HG03175 (cell line): ENCODE results near the gene DAB2.
A peak's percentile ranks its signal among the peaks of the same experiment; 100 is the strongest.

ENCODE experiments used
- ATAC-seq: cut with Tn5 transposase; IDR thresholded peaks from one replicate; pipeline ENCODE4 v1.9.1; 2021; ENCODE audit warnings: mild to moderate bottlenecking, moderate library complexity; ENCODE audit not compliant: unreplicated experiment

The DAB2 gene

DNA sequence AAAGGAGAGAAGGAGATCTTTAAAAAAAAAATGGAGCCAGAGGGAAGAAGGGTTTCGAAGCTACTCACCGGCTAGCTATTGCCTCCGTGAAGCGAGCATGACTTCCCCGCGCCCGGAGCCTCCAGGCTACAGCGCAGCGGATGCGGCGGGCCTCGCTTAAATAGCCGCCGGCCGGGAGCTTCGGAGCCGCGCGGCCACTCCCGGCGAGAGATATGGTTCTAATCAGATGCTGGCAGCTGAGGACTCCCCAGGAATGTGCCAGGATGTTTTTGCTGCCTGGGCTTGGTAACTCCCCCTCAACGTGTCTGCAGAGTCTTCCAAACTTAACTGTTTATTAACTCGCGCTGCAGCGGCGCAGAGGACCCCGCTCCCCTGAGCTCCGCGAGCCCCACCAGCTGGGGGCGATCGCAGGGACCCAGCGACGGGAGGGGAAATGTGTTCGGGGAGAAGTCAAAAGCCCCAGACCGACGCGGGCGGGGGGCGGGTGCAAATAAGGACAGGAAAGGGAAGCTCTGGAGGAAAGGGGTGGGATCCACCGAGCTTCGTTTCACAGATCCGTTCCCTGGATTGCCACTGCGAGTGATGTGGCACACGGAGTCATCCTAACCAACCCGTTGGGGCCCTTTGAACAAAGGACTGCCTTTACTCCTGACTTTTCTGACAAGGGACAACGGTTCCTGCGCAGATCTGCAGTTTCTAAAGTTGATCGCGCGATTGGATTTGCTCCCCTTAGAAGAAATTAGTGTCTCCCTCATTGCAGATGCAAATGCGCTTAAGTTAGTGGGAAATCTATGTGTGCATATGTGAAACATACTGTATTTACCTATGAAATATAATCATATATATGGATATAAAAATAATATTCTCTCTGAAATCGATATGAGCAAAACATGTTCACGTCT lies at the start of gene DAB2:
Gene DAB2, minus strand, starts transcription at position 245 of the 902 bp plus-strand sequence. CDS start 30,660 bp downstream, outside the sequence.
- ATAC-seq: no peak

DNA sequence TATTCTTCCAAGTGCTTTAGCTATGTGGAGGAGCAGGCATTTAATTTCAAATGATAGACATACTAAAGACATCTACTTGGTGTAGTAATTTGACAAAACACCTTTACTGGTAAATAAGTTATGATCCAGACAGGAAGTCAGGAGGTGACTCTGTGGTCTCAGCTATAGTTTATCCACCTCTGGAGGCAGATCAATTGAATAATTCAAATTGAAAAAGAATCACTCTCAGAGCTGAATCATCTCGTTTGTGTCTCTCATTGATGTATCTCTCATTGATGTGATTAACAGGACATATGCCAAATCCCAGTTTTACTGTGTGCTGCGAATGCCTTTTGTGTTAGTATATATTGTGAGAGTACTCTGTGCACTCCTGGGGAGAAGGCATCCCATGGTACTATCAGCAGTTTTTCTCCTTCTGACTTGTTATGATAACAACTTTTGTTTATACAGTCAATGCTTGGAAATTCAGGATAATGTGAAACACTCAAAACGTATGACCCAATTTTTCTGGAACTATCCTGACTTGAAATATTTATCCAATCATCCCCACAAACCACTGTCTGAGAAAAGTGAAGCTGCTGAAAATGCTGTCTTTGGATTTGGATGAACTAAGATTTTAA lies 48.5 kb upstream of the DAB2 start:
- no peak for ATAC-seq

DNA sequence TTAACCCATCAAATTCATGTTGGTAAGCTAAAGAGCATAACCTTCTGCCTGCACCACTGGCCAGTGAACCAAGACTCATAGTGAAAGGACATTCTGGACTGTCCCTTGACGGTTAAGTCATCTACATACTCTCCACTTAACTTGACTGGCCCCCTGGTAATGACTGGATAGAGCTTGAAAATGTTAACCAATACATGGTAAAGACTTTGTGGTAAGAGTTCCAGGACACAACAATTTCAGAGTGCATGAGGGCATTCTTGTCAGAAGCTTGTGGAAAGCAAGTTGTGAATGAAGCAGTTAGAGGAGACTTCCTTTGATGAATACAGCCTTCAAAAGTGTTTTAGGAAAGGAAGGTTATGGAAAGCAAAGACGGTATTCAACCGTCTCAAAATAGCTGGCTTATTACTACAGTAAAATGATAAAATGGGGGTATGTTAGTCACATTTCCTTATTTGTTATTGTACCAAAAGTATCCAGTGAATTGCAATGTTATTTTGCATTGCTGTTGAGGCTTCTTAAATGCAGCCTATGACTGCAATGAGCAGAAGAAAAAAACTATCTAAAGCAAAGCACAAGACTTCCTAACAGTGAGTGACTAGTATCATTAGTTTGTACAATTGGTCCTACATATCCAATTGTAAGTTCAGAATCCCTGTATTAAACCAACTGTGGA lies 47.2 kb upstream of the DAB2 start:
- ATAC-seq: no peak

DNA sequence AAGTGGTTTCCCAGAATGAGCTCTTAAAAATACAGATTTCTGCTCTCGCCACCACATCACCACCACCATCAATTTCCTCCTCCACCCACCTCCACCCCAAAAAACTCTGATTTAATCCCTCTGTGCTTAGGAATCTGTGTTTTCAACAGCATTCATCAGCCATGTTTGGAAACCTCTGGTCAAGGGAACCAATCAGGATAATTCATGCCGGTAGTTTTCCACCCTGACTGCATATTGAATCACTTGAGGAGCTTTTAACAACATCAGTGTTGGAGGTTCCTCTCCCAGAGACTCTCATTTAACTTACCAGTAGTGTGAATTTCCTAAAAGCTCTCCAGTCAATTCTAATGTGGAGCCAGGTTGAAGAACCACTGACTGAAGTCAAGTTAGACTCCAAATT lies 46.0 kb upstream of the DAB2 start:
- no peak for ATAC-seq

DNA sequence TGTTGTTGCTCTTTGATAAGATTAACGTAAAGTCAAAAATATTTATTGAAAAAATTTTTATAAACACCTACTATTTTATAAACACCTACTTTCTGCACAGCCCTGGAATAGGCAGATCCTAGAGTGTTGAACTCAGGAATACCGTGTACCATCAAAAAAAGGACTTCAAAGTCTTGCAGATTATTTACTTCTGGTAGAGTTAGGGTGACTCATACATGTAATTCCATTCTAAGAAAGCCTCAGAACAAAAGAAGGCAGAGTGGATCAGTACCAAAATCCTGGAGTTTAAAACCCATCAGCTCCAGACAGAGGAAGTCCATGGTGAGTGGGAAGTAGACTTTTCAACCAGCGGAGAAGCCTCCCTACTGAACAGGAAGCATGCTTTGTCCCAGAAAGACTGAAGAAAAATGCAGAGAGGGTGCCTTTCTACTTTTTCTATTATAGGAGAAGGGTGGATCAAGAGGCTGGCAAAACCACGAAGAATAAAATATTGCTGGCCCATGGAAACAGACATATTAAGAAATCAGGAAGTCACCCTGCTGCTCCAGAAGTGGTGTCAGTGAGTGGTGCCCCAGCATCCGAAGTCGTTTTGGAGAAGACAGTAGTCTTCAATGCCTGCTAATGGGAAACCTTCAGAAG lies 45.1 kb upstream of the DAB2 start:
- ATAC-seq: no peak

DNA sequence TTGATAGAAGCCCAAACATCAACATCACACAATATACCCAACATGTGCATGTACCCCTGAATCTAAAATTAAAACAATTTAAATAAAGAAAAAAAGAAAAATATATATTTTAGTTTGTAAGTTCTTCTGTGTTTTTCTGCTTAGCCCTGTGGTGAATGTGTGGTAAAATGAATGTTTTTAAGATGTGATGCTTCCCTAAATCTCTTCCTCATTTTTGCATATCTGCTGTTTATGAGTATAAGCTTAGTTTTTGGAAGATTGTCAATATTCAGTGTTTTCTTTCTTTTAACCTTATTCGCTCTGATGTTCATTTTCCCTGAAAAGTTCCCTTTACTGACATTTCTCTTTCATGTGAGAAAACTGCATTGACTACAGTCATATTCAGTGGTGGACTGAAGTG lies 44.4 kb upstream of the DAB2 start:
- ATAC-seq: no peak

DNA sequence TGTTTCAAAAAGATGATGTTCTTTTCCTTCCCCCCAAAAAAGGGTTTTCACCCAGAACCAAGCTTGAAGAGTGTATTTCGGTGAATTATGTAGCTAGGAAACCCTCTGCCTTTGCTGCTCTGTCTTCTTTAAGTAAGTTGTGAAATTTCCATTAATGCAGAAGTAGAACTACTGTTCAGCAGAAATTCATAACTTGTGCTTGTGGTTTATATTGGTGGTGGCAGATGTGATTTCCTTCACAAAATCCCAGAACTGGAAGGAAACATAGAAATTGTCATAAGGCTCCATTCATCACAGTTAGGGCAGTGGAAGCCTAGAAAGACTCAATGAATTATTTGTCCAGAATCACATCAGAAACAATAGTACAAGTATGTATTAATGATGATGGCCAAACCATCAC lies 42.1 kb upstream of the DAB2 start:
- ATAC-seq: no peak

DNA sequence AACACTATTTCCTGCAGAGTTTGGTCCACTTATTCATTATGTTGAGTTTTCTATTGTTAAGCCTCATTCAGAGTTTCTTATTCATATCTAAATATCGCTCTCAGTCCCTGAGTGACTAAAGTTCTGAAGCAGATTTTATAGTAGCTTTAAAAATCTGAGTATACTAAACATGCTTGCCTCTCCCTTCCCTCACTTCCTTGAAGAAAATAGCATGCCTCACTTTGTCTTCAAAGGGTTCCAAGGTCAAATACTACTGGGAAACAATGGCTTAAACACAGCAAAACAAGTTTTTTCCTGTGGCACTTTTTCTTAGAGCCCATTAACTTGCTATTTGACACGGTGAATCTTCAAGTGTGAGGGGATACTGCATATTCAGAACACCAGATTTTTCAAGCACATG lies 41.1 kb upstream of the DAB2 start:
- ATAC-seq: no peak

DNA sequence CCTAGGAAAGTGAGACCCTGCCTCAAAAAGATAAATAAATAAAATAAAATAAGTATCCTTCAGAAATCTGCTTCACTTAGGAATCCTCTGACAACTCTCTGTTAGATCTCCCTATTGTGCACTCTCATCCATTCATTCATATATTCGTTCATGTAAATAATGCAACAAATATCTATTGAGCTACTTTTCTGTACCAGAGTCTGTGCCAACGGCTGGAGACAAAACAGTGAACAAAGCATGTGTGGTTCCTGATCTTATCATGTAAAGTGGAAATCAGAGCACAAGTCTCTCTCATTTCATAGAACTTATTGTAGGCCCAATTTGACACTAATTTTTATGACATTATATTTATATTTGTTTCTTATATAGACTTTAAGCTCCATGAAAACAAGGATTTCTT lies 40.3 kb upstream of the DAB2 start:
- no peak for ATAC-seq

DNA sequence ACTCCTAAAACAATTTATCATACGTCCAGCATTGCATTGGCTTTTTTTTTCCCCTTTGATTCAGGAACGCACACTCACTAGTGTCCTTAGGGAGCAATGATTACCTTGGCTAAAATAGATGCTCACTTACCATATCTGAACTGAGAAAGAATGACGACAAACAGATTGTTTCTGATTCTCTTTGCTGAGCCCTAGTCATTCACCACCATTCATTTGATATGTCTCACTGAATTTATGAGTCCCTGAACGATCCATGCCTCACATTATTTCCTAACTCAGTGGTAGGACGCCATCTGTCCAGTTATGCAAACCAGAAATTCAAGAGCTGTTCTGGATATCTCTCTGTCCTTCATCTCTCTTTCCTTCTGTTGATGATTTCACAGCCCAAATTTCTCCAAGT lies 39.3 kb upstream of the DAB2 start:
- ATAC-seq: no peak

DNA sequence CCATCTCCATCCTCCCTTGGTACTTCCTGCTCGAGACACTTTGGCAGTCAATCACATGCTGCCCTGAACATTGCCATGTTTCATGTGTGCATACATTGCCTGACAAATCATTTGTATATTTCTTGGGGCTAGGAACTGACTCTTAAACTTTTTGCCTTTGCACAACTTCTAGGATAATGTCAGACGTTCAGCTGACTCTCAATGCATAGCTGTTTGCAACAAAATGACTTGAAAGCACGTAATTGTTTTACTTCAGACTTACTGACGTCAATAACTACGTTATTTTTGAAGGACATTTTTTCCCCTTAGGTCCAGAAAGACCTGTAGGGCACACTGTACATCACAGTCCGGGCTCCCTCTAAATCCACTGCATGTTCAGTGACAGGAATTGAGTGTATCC lies 37.4 kb upstream of the DAB2 start:
- ATAC-seq: no peak

DNA sequence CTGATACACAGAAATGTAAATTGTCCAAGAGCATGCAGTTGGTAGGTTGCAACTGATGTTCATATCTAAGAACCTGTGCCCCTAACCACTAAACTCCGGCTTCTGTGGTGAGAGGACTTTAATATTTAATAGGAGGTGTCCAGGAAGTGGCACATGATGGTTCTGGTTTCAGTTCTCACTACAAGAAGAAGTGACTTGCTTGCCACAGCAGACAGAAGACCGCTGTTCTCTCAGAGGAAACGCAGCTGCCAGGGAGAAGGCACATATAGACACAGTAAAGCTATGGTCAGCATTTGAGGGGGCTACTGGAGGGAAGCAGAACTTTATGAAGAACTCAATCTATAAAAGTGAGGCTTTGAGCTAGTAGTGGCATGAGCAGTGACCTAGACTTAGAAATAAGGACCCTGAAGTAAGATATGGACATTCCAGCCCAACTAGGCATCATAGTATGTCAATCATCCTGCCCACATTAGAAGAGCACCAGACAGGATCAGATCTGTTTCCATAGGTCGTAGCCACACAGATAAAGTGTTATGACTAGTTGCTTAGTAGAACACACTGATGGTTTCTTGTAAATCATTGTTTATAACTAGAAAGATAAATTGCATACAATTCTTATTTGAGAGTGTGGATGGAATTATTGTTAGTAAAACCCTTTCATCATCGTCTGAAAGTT lies 36.4 kb upstream of the DAB2 start:
- peak; percentile 98 for ATAC-seq

DNA sequence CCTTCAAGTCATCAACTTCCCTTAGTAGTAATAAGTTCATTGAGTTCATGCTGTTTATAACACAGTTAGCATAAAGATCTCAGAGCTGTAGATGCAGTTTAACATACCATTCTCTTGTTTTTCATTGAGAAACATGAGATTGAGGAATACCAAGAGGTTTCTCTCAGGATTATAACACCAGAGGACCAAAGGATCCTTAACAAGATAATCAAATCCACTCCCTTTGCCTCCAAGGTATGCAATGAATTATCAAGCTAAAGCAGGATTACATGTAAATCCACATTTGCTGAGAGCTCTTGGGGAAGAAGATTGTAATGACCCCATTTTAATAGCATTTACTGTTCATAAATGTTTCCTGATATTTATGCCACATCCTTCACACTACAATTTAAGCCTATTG lies 35.1 kb upstream of the DAB2 start:
- ATAC-seq: no peak

DNA sequence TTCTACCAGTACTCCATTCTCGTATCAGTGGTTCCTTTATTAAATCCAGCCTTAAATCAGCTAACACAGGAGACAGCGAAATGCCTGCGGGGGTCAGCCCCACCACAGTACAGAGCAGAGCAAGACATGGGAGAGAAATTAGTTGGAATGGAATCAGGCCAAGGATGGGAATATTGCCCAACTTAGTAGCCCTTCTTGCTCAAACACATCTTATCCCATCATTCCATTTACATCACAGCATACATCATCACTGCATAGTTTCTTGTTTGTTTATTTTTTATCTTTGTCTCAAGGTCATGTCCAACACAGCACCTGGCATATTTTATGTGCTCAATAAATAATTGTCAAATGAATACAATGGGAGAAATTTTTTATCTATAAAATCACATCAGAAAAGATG lies 34.3 kb upstream of the DAB2 start:
- ATAC-seq: no peak

DNA sequence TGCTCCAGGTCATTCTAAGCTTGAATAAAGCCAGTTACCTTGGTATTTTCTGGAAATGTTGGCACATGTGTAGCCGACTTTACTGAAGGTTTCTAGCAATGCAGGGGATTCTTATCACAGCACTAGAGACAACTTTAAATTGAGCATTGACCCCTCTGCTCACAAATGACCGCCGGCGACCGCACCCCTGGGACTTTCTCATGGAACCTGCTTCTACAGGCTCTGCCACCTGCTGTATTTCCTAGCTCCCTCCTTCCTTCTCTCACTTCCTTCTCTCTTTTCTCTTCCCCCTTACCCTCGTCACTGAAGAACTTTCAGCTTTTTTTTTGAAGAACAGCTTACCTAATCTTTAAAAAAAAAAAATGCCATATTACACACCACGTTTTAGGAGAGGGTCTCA lies 30.9 kb upstream of the DAB2 start:
- ATAC-seq: no peak

DNA sequence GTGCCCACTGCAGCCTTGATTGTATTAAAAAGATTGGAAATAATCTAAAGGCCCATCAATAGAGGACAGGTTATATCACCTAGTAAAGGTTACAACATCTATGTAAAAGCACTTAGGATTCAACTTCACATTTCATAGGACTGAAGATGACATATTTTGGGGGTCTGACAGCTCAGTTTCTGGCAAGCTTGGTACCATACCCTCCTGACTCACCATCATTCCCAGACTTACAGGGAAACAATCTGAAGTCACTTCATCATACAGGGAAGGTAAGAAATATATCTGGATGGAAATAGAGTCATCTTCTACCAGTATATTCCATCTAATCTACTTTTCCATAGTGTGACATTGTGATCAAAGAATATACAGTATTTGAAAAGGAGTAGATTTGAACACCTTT lies 28.8 kb upstream of the DAB2 start:
- no peak for ATAC-seq

DNA sequence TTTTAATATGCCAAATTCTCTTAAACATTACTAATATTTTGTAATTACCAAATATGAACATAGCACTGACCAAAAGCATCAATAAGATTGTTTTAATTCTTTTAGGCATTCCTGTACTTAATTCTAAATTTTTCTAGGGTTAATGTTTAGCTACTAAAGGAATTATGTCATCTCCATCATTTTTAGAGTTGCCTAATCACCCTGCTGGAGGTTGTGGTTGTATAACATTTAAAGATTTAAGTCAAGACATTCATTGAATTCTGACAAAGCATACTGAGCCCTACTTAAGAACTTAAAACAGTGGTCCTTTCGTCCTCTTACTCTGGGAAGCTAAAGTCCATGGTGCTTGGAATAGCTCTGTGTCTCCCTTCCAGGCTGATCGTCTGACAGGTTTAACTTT lies 28.1 kb upstream of the DAB2 start:
- no peak for ATAC-seq

DNA sequence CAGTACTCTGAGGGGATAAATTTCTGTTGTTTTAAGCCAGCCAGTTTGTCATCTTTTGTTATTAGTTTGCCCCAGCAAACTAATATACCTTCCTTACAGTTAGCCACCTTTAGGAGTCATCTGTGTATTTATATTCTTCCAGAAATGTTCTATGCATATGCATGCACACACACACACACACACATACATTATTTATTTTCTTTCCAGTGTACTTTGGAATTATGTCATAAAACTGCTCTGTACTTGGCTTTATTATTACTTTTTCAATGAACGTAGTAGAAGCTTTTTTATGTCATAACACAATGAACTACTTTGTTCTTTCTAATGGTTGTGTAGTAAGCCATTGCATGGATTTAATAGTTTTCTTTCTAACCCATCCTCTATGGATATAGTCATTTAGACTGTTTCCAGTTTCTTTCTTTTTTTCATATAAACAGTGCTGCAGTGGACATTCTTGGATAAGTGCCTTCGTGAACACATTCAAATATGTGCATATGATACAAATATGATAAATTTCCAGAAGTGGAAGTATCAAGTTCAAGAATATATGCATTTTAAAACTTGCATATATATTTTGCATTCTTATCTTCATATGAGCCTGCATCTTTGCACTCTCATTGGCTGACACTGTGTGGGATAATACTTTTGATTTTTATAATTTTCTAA lies 26.6 kb upstream of the DAB2 start:
- ATAC-seq: no peak

DNA sequence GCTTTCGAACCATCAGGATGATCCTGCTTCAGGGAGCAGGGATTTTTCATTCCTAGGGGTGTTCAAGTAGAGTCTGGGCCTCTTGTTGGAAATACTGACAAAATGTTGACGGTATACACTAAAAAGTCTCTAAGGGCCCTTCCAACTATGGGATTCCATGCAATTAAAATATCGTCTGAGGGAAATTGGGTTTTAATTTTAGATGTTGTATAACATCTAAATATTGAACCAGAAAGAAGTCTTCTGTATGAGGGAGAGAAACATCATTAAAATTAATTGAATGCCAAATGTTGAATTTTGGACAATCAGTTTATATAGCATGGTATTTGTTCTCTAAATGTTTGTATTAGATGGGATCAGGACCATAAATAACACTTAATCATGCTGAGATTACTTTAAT lies 25.7 kb upstream of the DAB2 start:
- no peak for ATAC-seq

DNA sequence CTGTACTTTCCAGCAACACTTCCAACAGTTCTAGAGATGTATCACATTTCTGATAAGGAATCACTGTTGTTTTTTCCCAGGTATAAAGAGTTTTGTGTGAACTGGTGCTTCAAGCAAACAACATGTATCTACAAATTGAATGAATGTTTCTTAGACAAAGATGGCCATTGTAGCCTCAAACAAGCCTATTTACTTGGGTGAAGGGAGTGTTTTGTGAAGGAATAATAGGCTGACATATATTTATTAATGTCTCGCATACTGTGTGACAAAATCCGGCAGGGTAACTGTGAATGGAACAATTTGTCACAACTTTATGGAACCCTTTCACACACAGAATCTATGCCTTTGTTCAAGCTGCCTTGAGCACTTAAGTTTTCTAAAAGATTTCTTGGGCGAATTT lies 24.8 kb upstream of the DAB2 start:
- ATAC-seq: no peak
